HG03575 (cell line): ENCODE results near the gene DCAF12.

Experiments
- ATAC-seq: cut with Tn5 transposase; IDR thresholded peaks from one replicate; pipeline ENCODE4 v1.9.1; 2021; ENCODE audit not compliant: unreplicated experiment, insufficient number of reproducible peaks, low FRiP score; ENCODE audit errors: extremely low read depth

Gene DCAF12

GRCh38 chr9:34127035-34127948, 794 bp upstream of the DCAF12 start:
- no peak for ATAC-seq

- no peak for ATAC-seq
These were observed 754 bp downstream of the DCAF12 start for GRCh38 chr9:34125681-34126206.

GRCh38 chr9:34124926-34125325, 1.6 kb downstream of the DCAF12 start:
- ATAC-seq: no peak

GRCh38 chr9:34124099-34124498, 2.4 kb downstream of the DCAF12 start:
- ATAC-seq: no peak

GRCh38 chr9:34123682-34124081, 2.8 kb downstream of the DCAF12 start:
- ATAC-seq: no peak

- ATAC-seq: no peak
These were observed 4.5 kb downstream of the DCAF12 start for GRCh38 chr9:34121996-34122395.

- ATAC-seq: no peak
These were observed 6.8 kb downstream of the DCAF12 start for GRCh38 chr9:34119713-34120112.

- ATAC-seq: no peak
These were observed 12.1 kb downstream of the DCAF12 start for GRCh38 chr9:34114436-34114835.

GRCh38 chr9:34106110-34106509, 20.4 kb downstream of the DCAF12 start:
- ATAC-seq: no peak

- ATAC-seq: no peak
These were observed 23.7 kb downstream of the DCAF12 start for GRCh38 chr9:34102796-34103195.

GRCh38 chr9:34098307-34098706, 28.2 kb downstream of the DCAF12 start:
- ATAC-seq: no peak

- no peak for ATAC-seq
These were observed 28.6 kb downstream of the DCAF12 start for GRCh38 chr9:34097865-34098264.

- ATAC-seq: no peak
These were observed 29.7 kb downstream of the DCAF12 start for GRCh38 chr9:34096751-34097150.

GRCh38 chr9:34093578-34093977, 32.9 kb downstream of the DCAF12 start:
- no peak for ATAC-seq

GRCh38 chr9:34089311-34089710, 37.2 kb downstream of the DCAF12 start:
- ATAC-seq: no peak

- no peak for ATAC-seq
These were observed 39.1 kb downstream of the DCAF12 start for GRCh38 chr9:34087370-34087769.

- no peak for ATAC-seq
These were observed 39.6 kb downstream of the DCAF12 start for GRCh38 chr9:34086864-34087263.

GRCh38 chr9:34085581-34086500, 40.7 kb downstream of the DCAF12 start:
- no peak for ATAC-seq

- ATAC-seq: no peak
These were observed 41.9 kb downstream of the DCAF12 start for GRCh38 chr9:34084562-34084961.

- ATAC-seq: no peak
These were observed 47.3 kb downstream of the DCAF12 start for GRCh38 chr9:34079181-34079580.
